Non-pigmented ciliary epithelial cell (primary cell): ENCODE data around the gene NPHP1.
"Not testable (repeated sequence)": the region's sequence is repeated elsewhere in the genome, so short reads cannot be mapped to it uniquely, and the experiment has no call there.

ENCODE experiments used
- DNase-seq: peaks from one replicate; pipeline ENCODE4 v3.0.0-alpha.2; 2010; ENCODE audit warnings: low read depth

NPHP1 gene

GRCh38 chr2:110126906-110127305, 77.9 kb downstream of the NPHP1 start:
- DNase-seq, result no peak

- DNase-seq, result no peak
Observed at GRCh38 chr2:110126086-110126773, 78.6 kb downstream of the NPHP1 start.

- DNase-seq, result no peak
Observed at GRCh38 chr2:110124939-110125691, 79.7 kb downstream of the NPHP1 start.

- no peak for DNase-seq
Observed at GRCh38 chr2:110124038-110124825, 80.6 kb downstream of the NPHP1 start.

- no peak for DNase-seq
Observed at GRCh38 chr2:110121592-110121991, 83.2 kb downstream of the NPHP1 start.

- DNase-seq, result no peak
Observed at GRCh38 chr2:110121052-110121334, 83.8 kb downstream of the NPHP1 start.

GRCh38 chr2:110120171-110121051, 84.4 kb downstream of the NPHP1 start:
- no peak for DNase-seq

GRCh38 chr2:110116033-110116710, 88.6 kb downstream of the NPHP1 start:
- DNase-seq, result no peak

GRCh38 chr2:110115291-110116032, 89.4 kb downstream of the NPHP1 start, which contains the start of gene MALL:
MALL (minus strand) TSS chr2:110115822; CDS start chr2:110115792, 30 bp downstream.
- DNase-seq, result no peak

- DNase-seq, result no peak
Observed at GRCh38 chr2:110114831-110115255, 90.0 kb downstream of the NPHP1 start.

GRCh38 chr2:110113961-110114591, 90.7 kb downstream of the NPHP1 start:
- no peak for DNase-seq

GRCh38 chr2:110108291-110108690, 96.5 kb downstream of the NPHP1 start:
- not testable (repeated sequence) for DNase-seq

- DNase-seq, result no peak
Observed at GRCh38 chr2:110107092-110108079, 97.4 kb downstream of the NPHP1 start.

- no peak for DNase-seq
Observed at GRCh38 chr2:110106642-110107041, 98.2 kb downstream of the NPHP1 start.

GRCh38 chr2:110105608-110106467, 99.0 kb downstream of the NPHP1 start:
- no peak for DNase-seq

- DNase-seq, result no peak
Observed at GRCh38 chr2:110105183-110105582, 99.6 kb downstream of the NPHP1 start.

- no peak for DNase-seq
Observed at GRCh38 chr2:110104025-110104771, 100.6 kb downstream of the NPHP1 start.
